ENCODE results near the gene RNASET2. TPM values are rescaled to one million over a fixed set of nuclear protein-coding genes. Genes with fewer than 3 reads are reported as not detected.
A peak's percentile ranks its signal among the peaks of the same experiment; 100 is the strongest.

The RNASET2 gene
- total and polyA plus RNA-seq, 2 of the 13 experiments (the other 11 are each of a cell fraction or from before 2014, with no cell fraction given): 44.6 to 597 TPM

DNA sequence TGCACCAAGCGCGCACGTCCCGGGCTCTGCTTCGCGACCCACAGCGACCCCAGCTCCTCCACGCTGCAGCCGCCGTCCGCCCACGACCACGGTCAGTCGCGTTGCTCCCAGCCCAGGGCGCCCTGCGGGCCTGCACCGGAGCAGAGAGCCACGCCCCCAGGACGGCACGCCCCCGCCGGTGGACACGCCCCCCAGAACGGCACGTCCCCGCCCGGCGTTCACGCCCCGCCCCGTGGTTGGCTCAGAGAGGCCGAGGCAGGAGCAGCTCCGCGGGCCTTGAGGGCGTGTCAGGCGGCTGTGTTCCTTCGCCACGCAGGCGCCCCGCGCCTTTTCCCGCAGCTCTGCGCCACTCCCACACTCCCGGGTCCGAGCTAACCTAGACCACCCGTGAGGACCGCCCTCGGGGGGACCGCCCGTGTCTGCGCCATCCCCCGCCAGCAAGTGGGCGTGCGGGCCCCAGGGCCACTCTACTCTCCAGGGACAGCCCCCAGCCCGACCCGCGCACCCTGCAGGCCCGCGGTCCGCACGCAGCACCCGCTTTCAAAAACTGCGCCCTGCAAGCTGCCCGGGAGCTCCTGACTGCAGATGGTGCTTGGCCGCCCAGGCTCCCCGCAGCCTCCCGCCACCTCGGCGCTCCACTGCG, at the start of gene RNASET2 (continued):
- TF ChIP-seq, protein P1, sequence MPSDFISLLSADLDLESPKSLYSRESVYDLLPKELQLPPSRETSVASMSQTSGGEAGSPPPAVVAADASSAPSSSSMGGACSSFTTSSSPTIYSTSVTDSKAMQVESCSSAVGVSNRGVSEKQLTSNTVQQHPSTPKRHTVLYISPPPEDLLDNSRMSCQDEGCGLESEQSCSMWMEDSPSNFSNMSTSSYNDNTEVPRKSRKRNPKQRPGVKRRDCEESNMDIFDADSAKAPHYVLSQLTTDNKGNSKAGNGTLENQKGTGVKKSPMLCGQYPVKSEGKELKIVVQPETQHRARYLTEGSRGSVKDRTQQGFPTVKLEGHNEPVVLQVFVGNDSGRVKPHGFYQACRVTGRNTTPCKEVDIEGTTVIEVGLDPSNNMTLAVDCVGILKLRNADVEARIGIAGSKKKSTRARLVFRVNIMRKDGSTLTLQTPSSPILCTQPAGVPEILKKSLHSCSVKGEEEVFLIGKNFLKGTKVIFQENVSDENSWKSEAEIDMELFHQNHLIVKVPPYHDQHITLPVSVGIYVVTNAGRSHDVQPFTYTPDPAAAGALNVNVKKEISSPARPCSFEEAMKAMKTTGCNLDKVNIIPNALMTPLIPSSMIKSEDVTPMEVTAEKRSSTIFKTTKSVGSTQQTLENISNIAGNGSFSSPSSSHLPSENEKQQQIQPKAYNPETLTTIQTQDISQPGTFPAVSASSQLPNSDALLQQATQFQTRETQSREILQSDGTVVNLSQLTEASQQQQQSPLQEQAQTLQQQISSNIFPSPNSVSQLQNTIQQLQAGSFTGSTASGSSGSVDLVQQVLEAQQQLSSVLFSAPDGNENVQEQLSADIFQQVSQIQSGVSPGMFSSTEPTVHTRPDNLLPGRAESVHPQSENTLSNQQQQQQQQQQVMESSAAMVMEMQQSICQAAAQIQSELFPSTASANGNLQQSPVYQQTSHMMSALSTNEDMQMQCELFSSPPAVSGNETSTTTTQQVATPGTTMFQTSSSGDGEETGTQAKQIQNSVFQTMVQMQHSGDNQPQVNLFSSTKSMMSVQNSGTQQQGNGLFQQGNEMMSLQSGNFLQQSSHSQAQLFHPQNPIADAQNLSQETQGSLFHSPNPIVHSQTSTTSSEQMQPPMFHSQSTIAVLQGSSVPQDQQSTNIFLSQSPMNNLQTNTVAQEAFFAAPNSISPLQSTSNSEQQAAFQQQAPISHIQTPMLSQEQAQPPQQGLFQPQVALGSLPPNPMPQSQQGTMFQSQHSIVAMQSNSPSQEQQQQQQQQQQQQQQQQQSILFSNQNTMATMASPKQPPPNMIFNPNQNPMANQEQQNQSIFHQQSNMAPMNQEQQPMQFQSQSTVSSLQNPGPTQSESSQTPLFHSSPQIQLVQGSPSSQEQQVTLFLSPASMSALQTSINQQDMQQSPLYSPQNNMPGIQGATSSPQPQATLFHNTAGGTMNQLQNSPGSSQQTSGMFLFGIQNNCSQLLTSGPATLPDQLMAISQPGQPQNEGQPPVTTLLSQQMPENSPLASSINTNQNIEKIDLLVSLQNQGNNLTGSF (CRISPR knock-in tag; IDR thresholded peaks at IDR 0.05): no peak
- TF ChIP-seq NFYC (CRISPR knock-in tag; IDR thresholded peaks at IDR 0.05) (no peak; the same call in 1 of the 2 replicates), FOXC1 (CRISPR knock-in tag; IDR thresholded peaks at IDR 0.05; ENCODE audit: borderline replicate concordance) (peak; percentile 87; the same call in 1 of the 2 replicates), DNMT3B (CRISPR knock-in tag; conservative IDR thresholded peaks at IDR 0.05) (no peak; the same call in 1 of the 2 replicates), TP53 (CRISPR knock-in tag; conservative IDR thresholded peaks at IDR 0.05) (peak; percentile 41; the same call in 1 of the 2 replicates), RBM22 (optimal IDR thresholded peaks at IDR 0.05; ENCODE audit: low read length) (no peak), HDAC6 (IDR thresholded peaks at IDR 0.05; ENCODE audit: low read depth, low read length) (no peak), GTF3A (CRISPR knock-in tag; conservative IDR thresholded peaks at IDR 0.05) (no peak), MTF1 (CRISPR knock-in tag; IDR thresholded peaks at IDR 0.05) (no peak), BHLHE40 (IDR thresholded peaks at IDR 0.05; ENCODE audit: low read length) (no peak; the same call in 1 of the 2 replicates), CEBPB (IDR thresholded peaks at IDR 0.05; ENCODE audit: borderline replicate concordance, low read depth, low read length) (no peak), ZMYM3 (CRISPR knock-in tag; IDR thresholded peaks at IDR 0.05) (peak; percentile 27; the same call in 1 of the 2 replicates), SPEN (CRISPR knock-in tag; IDR thresholded peaks at IDR 0.05; ENCODE audit: low read depth) (peak; percentile 73), HIVEP1 (CRISPR knock-in tag; IDR thresholded peaks at IDR 0.05) (peak; percentile 25; the same call in 1 of the 2 replicates), ZFYVE20 (CRISPR knock-in tag; IDR thresholded peaks at IDR 0.05; ENCODE audit: borderline replicate concordance, low read depth) (peak; percentile 87; the same call in 1 of the 2 replicates)
- TF ChIP-seq, protein P2, sequence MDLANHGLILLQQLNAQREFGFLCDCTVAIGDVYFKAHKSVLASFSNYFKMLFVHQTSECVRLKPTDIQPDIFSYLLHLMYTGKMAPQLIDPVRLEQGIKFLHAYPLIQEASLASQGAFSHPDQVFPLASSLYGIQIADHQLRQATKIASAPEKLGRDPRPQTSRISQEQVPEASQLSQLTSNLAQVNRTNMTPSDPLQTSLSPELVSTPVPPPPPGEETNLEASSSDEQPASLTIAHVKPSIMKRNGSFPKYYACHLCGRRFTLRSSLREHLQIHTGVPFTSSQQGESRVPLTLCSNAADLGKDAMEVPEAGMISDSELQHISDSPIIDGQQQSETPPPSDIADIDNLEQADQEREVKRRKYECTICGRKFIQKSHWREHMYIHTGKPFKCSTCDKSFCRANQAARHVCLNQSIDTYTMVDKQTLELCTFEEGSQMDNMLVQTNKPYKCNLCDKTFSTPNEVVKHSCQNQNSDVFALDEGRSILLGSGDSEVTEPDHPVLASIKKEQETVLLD (CRISPR knock-in tag; IDR thresholded peaks at IDR 0.05; ENCODE audit: low read depth): 0 out of 2 replicates have a peak, but pooled peaks have one; percentile 49
- TF ChIP-seq, protein P3, sequence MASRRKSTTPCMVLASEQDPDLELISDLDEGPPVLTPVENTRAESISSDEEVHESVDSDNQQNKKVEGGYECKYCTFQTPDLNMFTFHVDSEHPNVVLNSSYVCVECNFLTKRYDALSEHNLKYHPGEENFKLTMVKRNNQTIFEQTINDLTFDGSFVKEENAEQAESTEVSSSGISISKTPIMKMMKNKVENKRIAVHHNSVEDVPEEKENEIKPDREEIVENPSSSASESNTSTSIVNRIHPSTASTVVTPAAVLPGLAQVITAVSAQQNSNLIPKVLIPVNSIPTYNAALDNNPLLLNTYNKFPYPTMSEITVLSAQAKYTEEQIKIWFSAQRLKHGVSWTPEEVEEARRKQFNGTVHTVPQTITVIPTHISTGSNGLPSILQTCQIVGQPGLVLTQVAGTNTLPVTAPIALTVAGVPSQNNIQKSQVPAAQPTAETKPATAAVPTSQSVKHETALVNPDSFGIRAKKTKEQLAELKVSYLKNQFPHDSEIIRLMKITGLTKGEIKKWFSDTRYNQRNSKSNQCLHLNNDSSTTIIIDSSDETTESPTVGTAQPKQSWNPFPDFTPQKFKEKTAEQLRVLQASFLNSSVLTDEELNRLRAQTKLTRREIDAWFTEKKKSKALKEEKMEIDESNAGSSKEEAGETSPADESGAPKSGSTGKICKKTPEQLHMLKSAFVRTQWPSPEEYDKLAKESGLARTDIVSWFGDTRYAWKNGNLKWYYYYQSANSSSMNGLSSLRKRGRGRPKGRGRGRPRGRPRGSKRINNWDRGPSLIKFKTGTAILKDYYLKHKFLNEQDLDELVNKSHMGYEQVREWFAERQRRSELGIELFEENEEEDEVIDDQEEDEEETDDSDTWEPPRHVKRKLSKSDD (CRISPR knock-in tag; IDR thresholded peaks at IDR 0.05; ENCODE audit: low read depth): peak; percentile 35
- TF ChIP-seq, protein P4, sequence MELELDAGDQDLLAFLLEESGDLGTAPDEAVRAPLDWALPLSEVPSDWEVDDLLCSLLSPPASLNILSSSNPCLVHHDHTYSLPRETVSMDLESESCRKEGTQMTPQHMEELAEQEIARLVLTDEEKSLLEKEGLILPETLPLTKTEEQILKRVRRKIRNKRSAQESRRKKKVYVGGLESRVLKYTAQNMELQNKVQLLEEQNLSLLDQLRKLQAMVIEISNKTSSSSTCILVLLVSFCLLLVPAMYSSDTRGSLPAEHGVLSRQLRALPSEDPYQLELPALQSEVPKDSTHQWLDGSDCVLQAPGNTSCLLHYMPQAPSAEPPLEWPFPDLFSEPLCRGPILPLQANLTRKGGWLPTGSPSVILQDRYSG (CRISPR knock-in tag; IDR thresholded peaks at IDR 0.05): 0 out of 2 replicates have a peak, but pooled peaks have one; percentile 25
- TF ChIP-seq, protein P5, sequence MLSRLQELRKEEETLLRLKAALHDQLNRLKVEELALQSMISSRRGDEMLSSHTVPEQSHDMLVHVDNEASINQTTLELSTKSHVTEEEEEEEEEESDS (CRISPR knock-in tag; IDR thresholded peaks at IDR 0.05; ENCODE audit: borderline replicate concordance): no peak; the same call in 1 of the 2 replicates

All from HepG2 (cell line).